NCI-H2029 (cell line): ENCODE results near the gene UBE2M.
"Not testable (repeated sequence)": the region's sequence is repeated elsewhere in the genome, so short reads cannot be mapped to it uniquely, and the experiment has no call there.

Experiments
- DNase-seq: peaks from one replicate; lab custom pipeline; 2025; lab: John Stamatoyannopoulos, UW

The UBE2M gene

DNA sequence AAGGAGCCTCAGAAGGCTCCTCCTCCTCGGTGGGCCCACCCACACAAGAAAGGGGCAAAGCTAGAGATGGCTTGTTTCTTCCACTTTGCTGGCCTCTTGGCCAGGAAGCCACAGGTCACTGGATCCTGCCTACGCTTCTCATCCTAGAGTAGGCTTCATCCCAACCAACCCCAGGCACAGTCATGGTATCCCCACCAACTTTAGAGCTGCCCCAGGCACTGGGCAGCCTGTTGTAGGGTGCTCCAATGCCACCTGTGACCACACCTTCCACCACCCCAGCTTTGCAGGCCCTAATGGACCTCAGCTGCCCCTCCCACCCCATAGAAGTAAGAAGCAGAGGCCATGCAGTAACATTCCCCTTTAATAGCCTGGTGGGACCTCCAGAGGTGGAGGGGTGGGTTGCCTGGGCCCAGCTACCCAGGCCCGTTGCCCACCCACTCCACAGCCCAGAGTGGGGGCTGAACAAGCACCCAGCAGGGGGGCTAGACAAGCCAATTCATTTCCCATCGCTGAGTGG, 3.0 kb downstream of the UBE2M start:
- no peak for DNase-seq

DNA sequence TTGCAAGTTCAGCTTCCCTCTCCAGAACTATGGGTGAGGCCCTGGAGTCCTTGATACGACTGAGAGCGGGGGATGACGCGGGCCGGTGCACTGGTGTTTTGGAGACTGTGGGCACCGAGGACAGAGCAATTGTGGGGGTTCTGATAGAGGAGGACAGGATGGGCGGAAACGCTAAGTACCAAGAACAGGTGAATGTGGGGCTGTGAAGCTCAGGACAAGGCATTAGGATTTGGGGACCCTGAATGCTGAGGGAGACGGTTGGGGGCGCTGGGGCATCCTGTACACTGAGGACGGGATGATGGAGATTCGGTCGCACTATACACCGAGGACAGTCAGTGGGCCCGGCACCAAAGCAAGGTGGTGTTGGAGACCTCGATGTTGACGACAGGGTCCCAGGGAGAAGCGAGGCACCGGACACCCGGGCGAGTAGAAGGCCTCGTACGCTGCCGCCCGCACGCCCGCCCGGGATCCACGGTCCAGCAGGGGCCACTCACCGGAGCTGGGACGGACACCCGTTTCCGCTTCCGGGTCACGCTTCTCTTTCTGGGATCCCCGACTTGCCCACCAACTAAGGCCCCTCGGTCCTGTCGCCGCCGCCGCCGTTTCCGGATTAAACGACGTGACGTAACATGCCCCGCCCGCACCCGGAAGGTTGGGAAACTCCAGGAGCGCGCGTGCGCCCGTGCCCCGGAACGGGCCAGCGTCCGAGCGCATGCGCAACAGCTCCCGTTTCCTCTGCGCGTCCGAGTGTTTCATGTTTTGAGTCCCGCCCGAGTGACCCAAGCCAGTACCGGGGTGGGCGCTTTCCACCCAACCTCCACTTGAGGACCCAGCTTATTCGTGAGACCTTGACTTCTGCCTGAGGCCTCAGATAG, 3.7 kb downstream of the UBE2M start, which contains the start of gene CHMP2A:
Gene CHMP2A (minus strand): TSS at position 612 of the 875 bp plus-strand sequence. CDS start 893 bp downstream, outside the sequence.
- no peak for DNase-seq

GRCh38 chr19:58553799-58554493, 4.5 kb downstream of the UBE2M start:
- no peak for DNase-seq

DNA sequence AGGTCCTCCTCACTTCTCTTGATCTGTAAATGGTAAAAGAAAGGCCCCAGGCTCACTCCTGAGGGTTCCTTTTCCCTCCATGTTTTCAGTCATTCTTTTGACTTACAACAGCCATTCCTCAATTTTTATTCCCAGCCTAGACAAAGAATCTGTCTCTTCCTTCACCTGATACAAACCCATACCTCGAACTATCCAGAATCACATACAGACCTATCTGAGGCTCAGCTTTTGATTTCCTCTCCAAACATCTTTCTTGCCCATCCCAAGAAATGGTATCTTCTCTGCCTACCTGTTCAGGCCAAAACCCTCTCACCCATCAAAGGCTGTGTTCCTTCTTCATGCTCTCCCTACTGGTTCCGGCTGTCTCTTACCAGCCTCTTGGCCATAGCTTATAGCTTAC, 5.8 kb downstream of the UBE2M start:
- no peak for DNase-seq

GRCh38 chr19:58551577-58552471, 6.6 kb downstream of the UBE2M start:
- DNase-seq: no peak

DNA sequence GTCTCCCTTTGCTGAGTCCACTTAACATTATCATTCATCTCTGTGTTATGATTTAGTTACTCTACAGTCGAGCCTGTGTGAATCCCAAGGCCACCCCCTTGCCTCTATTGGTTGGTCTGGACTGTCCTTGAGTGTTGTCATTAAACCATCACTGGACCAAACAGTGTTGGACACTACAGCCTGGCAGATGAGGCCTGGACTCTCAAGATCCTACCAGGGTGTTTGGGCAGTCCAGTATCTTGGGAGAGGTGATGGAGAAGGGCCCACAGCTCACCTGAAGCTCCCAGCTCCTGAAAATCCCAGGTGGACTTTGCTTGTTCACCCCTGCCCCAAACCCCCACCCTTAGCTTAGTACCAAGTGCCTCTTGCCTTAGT, 7.3 kb downstream of the UBE2M start:
- no peak for DNase-seq

GRCh38 chr19:58550362-58551122, 7.9 kb downstream of the UBE2M start:
- no peak for DNase-seq

- DNase-seq: no peak
Measured at GRCh38 chr19:58549664-58550361, 8.6 kb downstream of the UBE2M start.

DNA sequence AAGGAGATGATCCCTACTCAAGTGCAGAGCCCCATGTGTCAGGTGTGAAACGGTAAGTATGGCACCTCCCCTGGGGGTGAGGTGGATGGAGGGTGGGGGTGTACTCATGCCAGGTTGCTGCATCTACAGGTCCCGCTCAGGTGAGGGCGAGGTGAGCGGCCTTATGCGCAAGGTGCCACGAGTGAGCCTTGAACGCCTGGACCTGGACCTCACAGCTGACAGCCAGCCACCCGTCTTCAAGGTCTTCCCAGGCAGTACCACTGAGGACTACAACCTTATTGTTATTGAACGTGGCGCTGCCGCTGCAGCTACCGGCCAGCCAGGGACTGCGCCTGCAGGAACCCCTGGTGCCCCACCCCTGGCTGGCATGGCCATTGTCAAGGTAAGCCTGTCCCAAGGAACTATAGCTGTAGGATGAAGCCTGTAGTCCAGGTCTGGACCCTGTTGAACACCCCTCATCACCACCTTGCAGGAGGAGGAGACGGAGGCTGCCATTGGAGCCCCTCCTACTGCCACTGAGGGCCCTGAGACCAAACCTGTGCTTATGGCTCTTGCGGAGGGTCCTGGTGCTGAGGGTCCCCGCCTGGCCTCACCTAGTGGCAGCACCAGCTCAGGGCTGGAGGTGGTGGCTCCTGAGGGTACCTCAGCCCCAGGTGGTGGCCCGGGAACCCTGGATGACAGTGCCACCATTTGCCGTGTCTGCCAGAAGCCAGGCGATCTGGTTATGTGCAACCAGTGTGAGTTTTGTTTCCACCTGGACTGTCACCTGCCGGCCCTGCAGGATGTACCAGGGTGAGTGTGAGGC, 9.3 kb downstream of the UBE2M start:
- no peak for DNase-seq

DNA sequence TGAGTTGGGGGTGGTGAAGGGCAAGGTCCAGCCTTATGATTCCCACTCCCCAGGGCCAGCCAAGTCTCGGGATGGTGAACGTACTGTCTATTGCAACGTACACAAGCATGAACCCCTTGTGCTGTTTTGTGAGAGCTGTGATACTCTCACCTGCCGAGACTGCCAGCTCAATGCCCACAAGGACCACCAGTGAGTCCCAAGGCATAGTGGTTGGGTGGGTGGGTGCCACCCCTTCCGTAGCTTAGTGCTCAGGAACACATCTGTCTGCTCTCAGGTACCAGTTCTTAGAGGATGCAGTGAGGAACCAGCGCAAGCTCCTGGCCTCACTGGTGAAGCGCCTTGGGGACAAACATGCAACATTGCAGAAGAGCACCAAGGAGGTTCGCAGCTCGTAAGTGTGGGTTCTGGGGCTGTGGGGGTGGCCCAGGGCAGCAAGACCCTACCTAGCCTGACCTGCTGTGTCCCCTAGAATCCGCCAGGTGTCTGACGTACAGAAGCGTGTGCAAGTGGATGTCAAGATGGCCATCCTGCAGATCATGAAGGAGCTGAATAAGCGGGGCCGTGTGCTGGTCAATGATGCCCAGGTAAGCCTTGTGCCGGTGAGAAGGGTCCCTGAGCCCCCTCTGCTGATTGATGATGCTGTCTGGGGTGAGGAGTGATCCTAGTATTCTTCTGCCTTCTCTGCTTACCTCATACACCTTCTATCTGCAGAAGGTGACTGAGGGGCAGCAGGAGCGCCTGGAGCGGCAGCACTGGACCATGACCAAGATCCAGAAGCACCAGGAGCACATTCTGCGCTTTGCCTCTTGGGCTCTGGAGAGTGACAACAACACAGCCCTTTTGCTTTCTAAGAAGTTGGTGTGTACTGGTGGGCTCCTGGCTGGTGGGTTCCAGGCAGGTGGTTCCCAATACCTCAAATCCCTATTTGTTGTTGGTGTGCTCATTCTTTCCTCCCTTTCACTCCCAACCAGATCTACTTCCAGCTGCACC, 10.8 kb downstream of the UBE2M start:
- no peak for DNase-seq

DNA sequence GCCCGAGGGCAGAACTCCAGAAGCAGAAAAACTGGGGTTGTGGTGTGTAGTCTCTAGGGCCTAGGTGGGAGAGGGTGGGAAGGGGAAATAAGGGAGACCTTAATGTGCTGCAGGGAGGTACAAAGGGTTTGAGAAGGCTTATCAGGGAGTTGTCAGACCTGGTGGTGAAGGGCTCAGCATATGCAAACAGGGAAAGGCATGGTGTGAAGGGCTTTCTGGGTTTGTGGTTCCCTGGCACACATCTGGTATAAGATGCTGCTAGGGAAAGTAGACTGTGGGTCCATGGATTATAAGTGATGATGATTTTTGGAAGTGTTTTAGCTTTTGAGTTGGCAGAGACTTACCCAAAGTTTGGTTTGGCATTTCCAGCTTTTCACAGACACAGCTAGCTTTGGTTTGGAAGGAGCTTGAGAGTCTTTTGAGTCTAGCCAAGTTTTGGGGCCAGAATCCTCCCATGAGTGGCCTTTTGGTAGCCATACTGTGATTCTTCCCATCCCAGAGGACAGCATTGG, 12.3 kb downstream of the UBE2M start:
- DNase-seq: no peak

DNA sequence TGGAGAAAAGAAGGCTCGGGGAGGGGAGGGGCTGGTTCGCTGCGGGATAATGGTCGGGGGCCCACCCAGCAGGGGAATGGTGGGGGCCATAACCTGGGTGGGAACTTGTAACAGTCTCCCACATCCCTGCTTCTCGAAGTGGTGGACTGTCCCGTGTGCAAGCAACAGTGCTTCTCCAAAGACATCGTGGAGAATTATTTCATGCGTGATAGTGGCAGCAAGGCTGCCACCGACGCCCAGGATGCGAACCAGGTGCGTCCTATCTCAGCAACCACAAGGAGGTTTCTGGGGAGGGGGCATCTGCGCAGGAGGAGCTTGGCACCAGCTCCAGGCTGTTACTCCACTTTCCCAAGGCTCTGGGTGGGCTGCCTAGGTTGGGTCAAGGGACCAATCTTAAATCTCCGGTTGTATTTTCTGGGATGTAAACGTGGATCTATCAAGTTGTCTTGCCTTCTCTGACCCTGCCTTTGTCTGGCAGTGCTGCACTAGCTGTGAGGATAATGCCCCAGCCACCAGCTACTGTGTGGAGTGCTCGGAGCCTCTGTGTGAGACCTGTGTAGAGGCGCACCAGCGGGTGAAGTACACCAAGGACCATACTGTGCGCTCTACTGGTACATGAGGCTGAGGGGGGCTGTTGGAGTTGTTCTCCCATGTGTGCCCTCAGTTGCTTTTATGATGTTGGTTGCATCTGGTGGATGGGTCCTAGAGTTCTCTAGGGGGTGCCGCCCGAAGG, 13.0 kb downstream of the UBE2M start:
- no peak for DNase-seq

GRCh38 chr19:58544591-58545285, 13.7 kb downstream of the UBE2M start:
- DNase-seq: no peak

- DNase-seq: no peak
Measured at GRCh38 chr19:58543826-58544590, 14.4 kb downstream of the UBE2M start, which contains the start of gene TRIM28. Gene TRIM28 (plus strand): TSS chr19:58544064. CDS start chr19:58544758, 694 bp downstream.

- DNase-seq: not testable (repeated sequence)
Measured at GRCh38 chr19:58542641-58543372, 15.6 kb downstream of the UBE2M start.
